ENCODE results near the gene ZNF148.

ZNF148 gene

GRCh38 chr3:125278155-125278554, 97.0 kb downstream of the ZNF148 start:
- no peak for DNase-seq (ENCODE audit: low read depth)

GRCh38 chr3:125271127-125271526, 104.0 kb downstream of the ZNF148 start:
- no peak for DNase-seq (ENCODE audit: low read depth)

- no peak for DNase-seq (ENCODE audit: low read depth)
These were observed 107.7 kb downstream of the ZNF148 start for GRCh38 chr3:125267460-125267859.

- DNase-seq (ENCODE audit: low read depth) = no peak
These were observed 108.2 kb downstream of the ZNF148 start for GRCh38 chr3:125266971-125267370.

- no peak for DNase-seq (ENCODE audit: low read depth)
These were observed 113.0 kb downstream of the ZNF148 start for GRCh38 chr3:125262161-125262560.

- DNase-seq (ENCODE audit: low read depth) = no peak
These were observed 114.1 kb downstream of the ZNF148 start for GRCh38 chr3:125261031-125261430.

GRCh38 chr3:125260158-125260557, 115.0 kb downstream of the ZNF148 start:
- DNase-seq (ENCODE audit: low read depth) = no peak

GRCh38 chr3:125257536-125257935, 117.6 kb downstream of the ZNF148 start:
- DNase-seq (ENCODE audit: low read depth) = no peak

- no peak for DNase-seq (ENCODE audit: low read depth)
These were observed 118.5 kb downstream of the ZNF148 start for GRCh38 chr3:125256675-125257074.

GRCh38 chr3:125250973-125251372, 124.2 kb downstream of the ZNF148 start:
- DNase-seq (ENCODE audit: low read depth) = no peak

- DNase-seq (ENCODE audit: low read depth) = no peak
These were observed 128.9 kb downstream of the ZNF148 start for GRCh38 chr3:125246237-125246636.

GRCh38 chr3:125245521-125245920, 129.6 kb downstream of the ZNF148 start:
- DNase-seq (ENCODE audit: low read depth) = peak; percentile 47

GRCh38 chr3:125240496-125240895, 134.6 kb downstream of the ZNF148 start:
- peak; percentile 63 for DNase-seq (ENCODE audit: low read depth)

- no peak for DNase-seq (ENCODE audit: low read depth)
These were observed 135.9 kb downstream of the ZNF148 start for GRCh38 chr3:125239266-125239665.

- DNase-seq (ENCODE audit: low read depth) = no peak
These were observed 136.4 kb downstream of the ZNF148 start for GRCh38 chr3:125238759-125239158.

- peak; percentile 38 for DNase-seq (ENCODE audit: low read depth)
These were observed 138.7 kb downstream of the ZNF148 start for GRCh38 chr3:125236331-125236903.

- DNase-seq (ENCODE audit: low read depth) = no peak
These were observed 140.3 kb downstream of the ZNF148 start for GRCh38 chr3:125234831-125235230.

- no peak for DNase-seq (ENCODE audit: low read depth)
These were observed 142.7 kb downstream of the ZNF148 start for GRCh38 chr3:125232401-125232800.

- DNase-seq (ENCODE audit: low read depth) = peak; percentile 87
These were observed 143.2 kb downstream of the ZNF148 start for GRCh38 chr3:125231895-125232294.

GRCh38 chr3:125229707-125230106, 145.4 kb downstream of the ZNF148 start:
- DNase-seq (ENCODE audit: low read depth) = no peak

- DNase-seq (ENCODE audit: low read depth) = no peak
These were observed 146.0 kb downstream of the ZNF148 start for GRCh38 chr3:125229168-125229567.

GRCh38 chr3:125221831-125222230, 153.3 kb downstream of the ZNF148 start:
- DNase-seq (ENCODE audit: low read depth) = no peak

GRCh38 chr3:125220727-125221429, 154.2 kb downstream of the ZNF148 start:
- peak; percentile 31 for DNase-seq (ENCODE audit: low read depth)

- no peak for DNase-seq (ENCODE audit: low read depth)
These were observed 154.9 kb downstream of the ZNF148 start for GRCh38 chr3:125220183-125220582.
